Measurements from ENCODE around the gene GPANK1. TPM values are rescaled to one million over a fixed set of nuclear protein-coding genes. Genes with fewer than 3 reads are reported as not detected.

GPANK1 gene
- total RNA-seq, 1 donor = 23.9 TPM

- peaks cover 5% of the 10 kb centered on the region for H4K20me1 ChIP-seq (ENCODE audit: insufficient read depth, low read length)
- no peak for TF ChIP-seq CTCF (IDR thresholded peaks at IDR 0.05; ENCODE audit: extremely low read depth, low read depth, low read length)
- no peak for DNase-seq (ENCODE audit: insufficient read length, low spot score, missing footprints)
Observed at GRCh38 chr6:31617010-31617409, 47.8 kb downstream of the GPANK1 start.

GRCh38 chr6:31615748-31616147, 49.0 kb downstream of the GPANK1 start:
- Histone ChIP-seq H3K4me1 (ENCODE audit: insufficient read depth, low read length) (peaks cover 3% of the 10 kb centered on the region), H3K4me3 (ENCODE audit: insufficient read depth, low read length) (no peak overlapping the region), H3K27me3 (ENCODE audit: insufficient read depth, low read length) (no peaks in the 10 kb centered on the region), H3K9me3 (ENCODE audit: low read depth, low read length) (no peaks in the 10 kb centered on the region), H3K4me2 (ENCODE audit: insufficient read depth, low read length) (no peak overlapping the region), H3K27ac (ENCODE audit: low read depth, low read length) (no peak overlapping the region), H4K20me1 (ENCODE audit: insufficient read depth, low read length) (no peaks in the 10 kb centered on the region), H2AFZ (ENCODE audit: low read length) (no peak overlapping the region), H3K36me3 (ENCODE audit: insufficient read depth, low read length) (no peaks in the 10 kb centered on the region), H3K79me2 (ENCODE audit: insufficient read depth, low read length) (peaks cover 2% of the 10 kb centered on the region)
- no peak for TF ChIP-seq CTCF (IDR thresholded peaks at IDR 0.05; ENCODE audit: extremely low read depth, low read depth, low read length)
- DNase-seq (ENCODE audit: insufficient read length, low spot score, missing footprints) = peak; percentile 46

More at GRCh38 chr6:31617010-31617409, 47.8 kb downstream of the GPANK1 start:
- H3K4me2 ChIP-seq (ENCODE audit: insufficient read depth, low read length) = no peak overlapping the region
- H2AFZ ChIP-seq (ENCODE audit: low read length) = no peak overlapping the region
- H3K9me3 ChIP-seq (ENCODE audit: low read depth, low read length) = no peaks in the 10 kb centered on the region
- no peak overlapping the region for H3K4me3 ChIP-seq (ENCODE audit: insufficient read depth, low read length)
- H3K27ac ChIP-seq (ENCODE audit: low read depth, low read length) = no peak overlapping the region
- peaks cover 15% of the 10 kb centered on the region for H3K79me2 ChIP-seq (ENCODE audit: insufficient read depth, low read length)
- peaks cover 8% of the 10 kb centered on the region for H3K4me1 ChIP-seq (ENCODE audit: insufficient read depth, low read length)
- H3K27me3 ChIP-seq (ENCODE audit: insufficient read depth, low read length) = no peaks in the 10 kb centered on the region
- H3K36me3 ChIP-seq (ENCODE audit: insufficient read depth, low read length) = no peaks in the 10 kb centered on the region

- Histone ChIP-seq H4K20me1 (ENCODE audit: insufficient read depth, low read length) (no peaks in the 10 kb centered on the region), H3K4me1 (ENCODE audit: insufficient read depth, low read length) (peaks cover 3% of the 10 kb centered on the region), H3K27ac (ENCODE audit: low read depth, low read length) (no peak within 1 kb of the TSS), H3K27me3 (ENCODE audit: insufficient read depth, low read length) (no peaks in the 10 kb centered on the region), H3K4me2 (ENCODE audit: insufficient read depth, low read length) (no peak within 1 kb of the TSS), H3K36me3 (ENCODE audit: insufficient read depth, low read length) (no peaks in the 10 kb centered on the region), H3K9me3 (ENCODE audit: low read depth, low read length) (no peaks in the 10 kb centered on the region), H2AFZ (ENCODE audit: low read length) (no peak within 1 kb of the TSS), H3K4me3 (ENCODE audit: insufficient read depth, low read length) (no peak within 1 kb of the TSS), H3K79me2 (ENCODE audit: insufficient read depth, low read length) (no peaks in the 10 kb centered on the region)
- peak; percentile 45 for DNase-seq (ENCODE audit: insufficient read length, low spot score, missing footprints)
- TF ChIP-seq CTCF (IDR thresholded peaks at IDR 0.05; ENCODE audit: extremely low read depth, low read depth, low read length) = no peak
Observed at GRCh38 chr6:31614684-31615578, 49.9 kb downstream of the GPANK1 start, which contains the start of gene AIF1. Gene AIF1, plus strand, starts transcription at chr6:31615234. Its CDS starts 96 bp downstream, at chr6:31615330.

- no peak for TF ChIP-seq CTCF (IDR thresholded peaks at IDR 0.05; ENCODE audit: extremely low read depth, low read depth, low read length)
- H3K79me2 ChIP-seq (ENCODE audit: insufficient read depth, low read length) = no peaks in the 10 kb centered on the region
- H3K4me2 ChIP-seq (ENCODE audit: insufficient read depth, low read length) = no peak overlapping the region
Observed at GRCh38 chr6:31614075-31614619, 50.6 kb downstream of the GPANK1 start.

More at GRCh38 chr6:31614075-31614619, 50.6 kb downstream of the GPANK1 start:
- no peaks in the 10 kb centered on the region for H4K20me1 ChIP-seq (ENCODE audit: insufficient read depth, low read length)
- H3K9me3 ChIP-seq (ENCODE audit: low read depth, low read length) = no peaks in the 10 kb centered on the region
- no peak overlapping the region for H3K27ac ChIP-seq (ENCODE audit: low read depth, low read length)
- no peaks in the 10 kb centered on the region for H3K4me1 ChIP-seq (ENCODE audit: insufficient read depth, low read length)
- H3K27me3 ChIP-seq (ENCODE audit: insufficient read depth, low read length) = no peaks in the 10 kb centered on the region
- no peaks in the 10 kb centered on the region for H3K36me3 ChIP-seq (ENCODE audit: insufficient read depth, low read length)
- H2AFZ ChIP-seq (ENCODE audit: low read length) = no peak overlapping the region
- H3K4me3 ChIP-seq (ENCODE audit: insufficient read depth, low read length) = no peak overlapping the region
- no peak for DNase-seq (ENCODE audit: insufficient read length, low spot score, missing footprints)

All from osteoblast (primary cell).